HFF-Myc (cell line): Measurements from ENCODE around the gene FCHO1.

Source experiments
- DNase-seq: peaks from one replicate; pipeline ENCODE4 v3.0.0-alpha.2; 2011; ENCODE audit warnings: low read depth; ENCODE audit errors: extremely low read depth
- H3K4me3 ChIP-seq: replicated peaks from 2 replicates; pipeline ENCODE4 v1.5.1; 2011; ENCODE audit warnings: low read depth, mild to moderate bottlenecking, control low read depth, low read length
- CTCF ChIP-seq: IDR thresholded peaks from 2 replicates; pipeline ENCODE4 v1.5.1; 2012; ENCODE audit warnings: mild to moderate bottlenecking, low read depth, low read length, control low read depth; ENCODE audit errors: missing control alignments

The FCHO1 gene

GRCh38 chr19:17724655-17725054 lies 26.6 kb upstream of the FCHO1 start:
- no peak overlapping the region for H3K4me3 ChIP-seq
- DNase-seq: no peak
- TF ChIP-seq CTCF: no peak

DNA sequence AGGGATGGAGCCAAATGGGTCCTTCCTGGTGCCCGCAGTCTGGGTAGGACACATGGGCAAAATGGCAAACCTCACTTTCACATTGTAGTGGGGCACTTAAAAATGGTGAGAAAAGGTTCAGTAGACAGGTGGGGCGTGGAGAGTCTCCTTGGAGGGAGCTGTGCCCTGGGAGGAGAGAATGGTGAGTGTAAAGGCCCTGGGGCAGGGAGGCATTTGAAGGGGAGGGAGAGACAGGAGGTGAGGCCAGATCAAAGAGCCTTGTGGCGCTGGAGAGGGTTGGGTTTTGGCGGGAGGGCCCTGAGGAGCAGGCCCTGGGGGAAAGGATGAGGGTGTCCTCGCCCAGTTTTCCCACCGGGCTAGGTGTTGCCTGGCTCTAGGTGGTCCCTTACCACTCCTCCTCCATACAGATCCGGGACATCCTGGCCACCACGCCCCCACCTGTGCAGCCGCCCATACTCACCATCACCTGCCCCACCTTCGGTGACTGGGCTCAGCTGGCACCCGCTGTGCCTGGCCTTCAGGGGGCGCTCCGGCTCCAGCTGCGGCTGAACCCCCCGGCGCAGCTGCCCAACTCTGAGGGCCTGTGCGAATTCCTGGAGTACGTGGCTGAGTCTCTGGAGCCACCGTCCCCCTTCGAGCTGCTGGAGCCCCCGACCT lies 25.7 kb upstream of the FCHO1 start:
- no peak for DNase-seq
- H3K4me3 ChIP-seq: no peak overlapping the region
- peak; percentile 41 for TF ChIP-seq CTCF

DNA sequence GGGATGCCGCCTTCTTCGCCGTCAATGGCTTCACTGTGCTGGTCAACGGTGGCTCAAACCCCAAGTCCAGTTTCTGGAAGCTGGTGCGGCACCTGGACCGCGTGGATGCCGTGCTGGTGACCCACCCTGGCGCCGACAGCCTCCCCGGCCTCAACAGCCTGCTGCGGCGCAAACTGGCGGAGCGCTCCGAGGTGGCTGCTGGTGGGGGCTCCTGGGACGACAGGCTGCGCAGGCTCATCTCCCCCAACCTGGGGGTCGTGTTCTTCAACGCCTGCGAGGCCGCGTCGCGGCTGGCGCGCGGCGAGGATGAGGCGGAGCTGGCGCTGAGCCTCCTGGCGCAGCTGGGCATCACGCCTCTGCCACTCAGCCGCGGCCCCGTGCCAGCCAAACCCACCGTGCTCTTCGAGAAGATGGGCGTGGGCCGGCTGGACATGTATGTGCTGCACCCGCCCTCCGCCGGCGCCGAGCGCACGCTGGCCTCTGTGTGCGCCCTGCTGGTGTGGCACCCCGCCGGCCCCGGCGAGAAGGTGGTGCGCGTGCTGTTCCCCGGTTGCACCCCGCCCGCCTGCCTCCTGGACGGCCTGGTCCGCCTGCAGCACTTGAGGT lies 25.0 kb upstream of the FCHO1 start:
- no peak for TF ChIP-seq CTCF
- no peak for DNase-seq
- H3K4me3 ChIP-seq: no peak overlapping the region

GRCh38 chr19:17726964-17727773 lies 24.1 kb upstream of the FCHO1 start:
- TF ChIP-seq CTCF: no peak
- H3K4me3 ChIP-seq: no peak overlapping the region
- DNase-seq: no peak

- no peak for TF ChIP-seq CTCF
Measured at GRCh38 chr19:17727843-17728242, 23.4 kb upstream of the FCHO1 start.

DNA sequence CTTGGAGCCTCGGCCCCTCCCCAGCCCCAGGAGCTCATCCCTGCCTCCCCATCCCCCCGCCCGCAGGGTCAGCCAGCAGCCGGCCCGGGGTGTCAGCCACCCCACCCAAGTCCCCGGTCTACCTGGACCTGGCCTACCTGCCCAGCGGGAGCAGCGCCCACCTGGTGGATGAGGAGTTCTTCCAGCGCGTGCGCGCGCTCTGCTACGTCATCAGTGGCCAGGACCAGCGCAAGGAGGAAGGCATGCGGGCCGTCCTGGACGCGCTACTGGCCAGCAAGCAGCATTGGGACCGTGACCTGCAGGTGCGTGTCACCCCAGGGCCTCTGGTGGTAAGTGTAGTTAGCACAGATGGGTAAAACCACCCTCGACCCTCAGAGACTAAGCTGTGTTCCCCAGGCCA lies 18.1 kb upstream of the FCHO1 start:
- TF ChIP-seq CTCF: no peak
- DNase-seq: no peak
- no peak overlapping the region for H3K4me3 ChIP-seq

More at GRCh38 chr19:17727843-17728242, 23.4 kb upstream of the FCHO1 start:
- H3K4me3 ChIP-seq: no peak overlapping the region
- no peak for DNase-seq
